Activated CD8-positive, alpha-beta memory T cell treated with anti-CD3 and anti-CD28 coated beads, Interleukin-2, amount 50 U/mL, for 24 hours (primary cell): ENCODE data around the gene TTC4.

Source experiments
- DNase-seq: peaks from one replicate; pipeline ENCODE4 v3.0.0-alpha.2; 2020; ENCODE audit errors: extremely low read depth

TTC4 gene

DNA sequence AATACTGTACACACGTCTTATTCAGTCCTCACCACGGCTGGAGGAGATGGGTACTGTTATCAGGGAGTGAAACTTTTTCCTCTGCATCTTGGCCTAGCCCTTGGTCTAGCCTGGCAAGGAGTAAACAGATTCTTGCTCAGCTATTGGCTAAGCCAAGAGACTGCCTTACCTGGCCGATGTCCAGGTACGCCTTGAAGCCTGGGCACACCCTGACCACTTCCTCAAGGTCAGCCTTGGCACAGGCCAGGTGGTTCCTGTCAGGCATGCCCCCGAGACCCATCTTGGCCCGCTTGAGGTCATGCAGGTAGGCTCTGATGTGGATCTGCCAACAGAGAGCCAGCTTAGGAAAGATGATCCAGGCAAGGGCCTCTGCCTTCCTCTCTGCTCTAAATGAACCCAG, 66.5 kb downstream of the TTC4 start:
- DNase-seq, result no peak

DNA sequence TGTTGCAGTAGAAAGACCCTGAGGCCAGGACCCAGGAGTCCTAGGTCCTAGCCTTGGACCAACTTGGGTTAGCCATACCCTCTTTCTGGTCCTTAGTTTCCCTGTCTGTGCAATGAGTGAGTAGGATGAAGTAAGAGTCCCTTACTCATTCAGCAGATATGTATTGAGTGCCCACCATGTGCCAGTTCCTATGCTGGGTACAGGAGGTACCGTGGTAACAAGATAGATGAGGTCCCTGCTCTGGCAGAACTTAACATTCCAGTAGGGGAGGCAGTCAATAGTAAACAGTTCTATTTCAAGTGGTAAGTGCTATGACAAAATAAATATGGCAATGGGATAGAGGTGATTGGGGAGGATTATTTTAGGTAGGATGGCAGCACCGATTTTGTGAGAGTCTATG, 66.9 kb downstream of the TTC4 start:
- no peak for DNase-seq

DNA sequence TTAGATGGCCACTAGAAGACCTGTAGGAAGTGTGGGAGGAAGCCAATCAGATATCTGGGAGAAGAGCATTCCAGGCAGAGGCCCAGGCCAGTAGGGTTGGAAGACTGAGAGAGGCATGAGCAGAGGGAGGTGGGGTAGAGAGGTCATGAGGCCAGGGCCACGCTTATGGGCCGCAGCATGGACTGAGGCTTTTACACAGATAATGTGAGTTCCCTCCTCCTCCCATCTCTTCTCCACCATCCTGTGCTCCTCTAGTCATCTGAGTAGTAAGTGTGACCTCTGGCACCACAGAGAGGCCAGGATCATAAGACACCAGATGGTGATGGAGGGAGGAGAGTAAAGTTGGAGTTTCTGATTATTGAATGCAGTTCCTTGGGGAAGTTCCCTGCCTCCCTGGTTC, 68.4 kb downstream of the TTC4 start:
- no peak for DNase-seq

DNA sequence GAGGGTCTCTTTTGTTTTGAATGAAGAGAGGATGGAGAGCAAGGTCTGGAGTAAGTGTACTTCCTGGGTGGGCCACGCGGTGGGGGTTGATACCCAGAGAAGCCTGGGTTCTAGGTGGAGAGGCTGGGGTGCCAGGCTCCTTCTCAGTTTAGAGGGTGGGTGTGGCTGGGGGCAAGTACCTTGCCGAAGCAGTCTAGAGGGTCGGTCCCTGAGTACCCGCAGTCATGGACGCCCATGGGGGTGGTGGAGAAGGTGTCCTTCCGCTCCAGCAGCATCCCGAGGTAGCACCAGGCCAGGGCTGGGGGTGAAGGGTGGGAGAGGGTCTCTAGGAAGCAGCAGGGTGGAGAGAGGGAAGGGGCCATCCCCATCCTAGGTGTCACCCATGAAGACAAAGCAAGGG, 71.1 kb downstream of the TTC4 start:
- no peak for DNase-seq

DNA sequence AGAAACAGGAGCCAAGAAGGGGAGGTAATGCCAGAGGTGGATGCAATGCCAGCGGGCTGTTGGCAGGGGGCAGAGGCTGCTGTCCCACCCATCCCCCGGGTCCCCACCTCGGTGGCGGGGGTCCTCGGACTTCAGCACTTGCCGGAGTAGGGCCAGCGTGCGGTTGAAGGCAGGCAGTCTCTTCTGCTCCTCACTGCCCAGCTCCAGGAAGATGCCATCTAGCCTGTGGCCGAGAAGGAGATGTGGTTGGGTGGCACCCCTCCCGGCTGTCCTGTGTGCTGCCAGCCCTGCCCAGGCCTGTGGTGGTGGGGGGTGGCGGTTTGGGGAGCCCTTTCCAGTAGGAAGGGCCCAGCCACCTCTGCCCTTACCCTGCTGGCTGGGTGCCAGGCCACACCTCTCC, 71.9 kb downstream of the TTC4 start:
- DNase-seq, result no peak

DNA sequence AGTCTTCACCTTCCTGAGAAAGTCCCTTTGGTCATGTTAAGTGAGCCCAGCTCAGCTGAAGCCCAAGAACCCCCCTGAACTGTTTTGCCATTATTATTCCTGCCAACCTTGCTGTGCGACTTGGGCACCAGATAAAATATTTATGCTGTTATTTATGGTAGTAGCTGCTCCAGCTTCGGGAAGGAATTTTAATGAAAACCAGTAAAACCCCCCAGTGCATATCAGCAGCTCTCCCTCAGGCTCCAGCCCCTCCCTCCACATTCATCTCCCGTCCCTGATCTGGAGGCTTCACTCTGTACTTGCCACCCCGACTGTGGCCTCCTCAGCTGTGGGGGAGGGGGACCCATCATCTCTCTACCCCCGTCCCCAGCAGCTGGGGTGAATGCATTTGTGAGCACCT, 72.8 kb downstream of the TTC4 start:
- DNase-seq, result no peak

DNA sequence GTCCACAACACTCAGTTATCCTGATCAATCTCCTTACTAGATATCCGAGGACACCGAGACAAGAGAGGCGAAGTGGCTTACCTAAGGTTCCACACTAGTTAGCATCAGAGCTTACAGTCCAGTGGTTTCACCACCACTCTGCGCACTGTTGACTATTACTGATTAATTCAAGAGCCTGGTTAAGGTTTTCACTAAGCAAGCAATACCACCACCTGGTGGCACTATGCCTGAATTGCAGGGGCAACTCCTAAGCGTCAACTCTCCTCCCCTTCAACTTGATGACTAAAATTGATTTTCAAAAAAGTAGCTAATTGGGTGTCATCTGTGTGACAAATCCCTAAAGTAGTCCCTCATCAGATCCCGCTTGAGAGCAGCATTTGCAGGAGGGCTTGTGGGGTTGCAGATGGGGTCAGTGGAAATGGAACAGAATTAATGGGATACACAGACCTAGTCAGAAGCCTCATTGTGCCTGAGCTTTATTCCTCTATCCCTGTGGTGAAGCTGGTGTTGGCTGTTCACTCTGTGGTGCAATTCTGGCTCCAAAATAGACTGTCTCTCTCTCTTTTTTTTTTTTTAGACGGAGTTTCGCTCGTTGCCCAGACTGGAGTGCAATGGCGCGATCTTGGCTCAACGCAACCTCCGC, 76.3 kb downstream of the TTC4 start:
- no peak for DNase-seq
